Hematopoietic multipotent progenitor cell treated with erythropoietin and hydrocortisone succinate and interleukin-3 and kit ligand, for 4 days (in vitro differentiated cells): Measurements from ENCODE around the gene BEST2.
"Not testable (repeated sequence)": the region's sequence is repeated elsewhere in the genome, so short reads cannot be mapped to it uniquely, and the experiment has no call there.

Experiments
- DNase-seq: peaks from one replicate; pipeline ENCODE4 v3.0.0-alpha.2; 2015

BEST2 gene

DNA sequence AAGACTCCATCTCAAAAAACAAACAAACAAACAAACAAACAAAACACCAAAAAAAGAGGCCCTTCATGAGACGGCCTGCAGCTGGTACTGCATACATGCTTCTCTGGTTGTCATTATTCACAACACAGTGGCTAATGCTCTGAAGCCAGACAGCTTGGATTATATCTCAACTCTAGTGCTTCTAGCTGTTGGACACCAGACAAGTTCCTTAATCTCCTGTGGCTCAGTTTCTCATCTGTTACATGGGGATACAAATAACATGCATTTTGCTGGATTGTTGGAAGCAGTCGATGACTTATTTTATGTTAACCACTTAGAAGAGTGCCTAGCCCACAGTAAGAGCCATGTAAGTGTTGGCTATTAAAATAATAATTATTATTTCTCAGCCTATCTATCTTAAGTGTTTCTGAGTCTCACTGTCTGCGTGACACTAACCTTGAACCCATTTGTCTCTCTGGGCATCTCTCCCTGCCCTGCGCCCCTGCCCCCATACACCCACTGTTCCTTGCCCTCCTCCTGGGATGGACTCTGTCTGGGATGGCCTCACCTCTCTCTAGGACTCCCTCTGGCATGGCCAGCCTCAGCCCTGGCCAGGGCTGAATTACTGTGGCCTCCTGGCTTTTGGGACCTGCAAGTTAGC, 36.6 kb downstream of the BEST2 start:
- DNase-seq = peak; percentile 54

DNA sequence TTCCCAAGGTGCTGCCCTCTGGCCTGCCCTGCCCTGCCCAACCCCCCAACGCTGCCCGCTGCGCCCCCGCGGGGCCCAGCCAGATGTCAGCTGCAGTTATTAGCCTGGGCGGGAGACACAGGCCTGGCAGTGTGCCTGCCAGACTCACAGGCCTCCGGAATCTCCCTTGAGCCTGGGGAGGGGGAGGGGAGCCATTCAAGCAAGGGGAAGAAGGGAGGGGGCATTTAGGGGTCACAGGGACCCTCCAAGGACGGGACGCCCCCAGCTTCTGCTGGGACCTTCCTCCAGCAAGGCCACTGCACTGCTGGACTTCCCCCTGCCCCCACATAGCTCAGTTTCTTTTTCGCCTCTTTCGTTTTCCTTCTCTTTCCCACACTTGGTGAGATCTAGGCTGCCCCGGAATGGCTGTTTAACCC, 37.1 kb downstream of the BEST2 start:
- peak; percentile 93 for DNase-seq

DNA sequence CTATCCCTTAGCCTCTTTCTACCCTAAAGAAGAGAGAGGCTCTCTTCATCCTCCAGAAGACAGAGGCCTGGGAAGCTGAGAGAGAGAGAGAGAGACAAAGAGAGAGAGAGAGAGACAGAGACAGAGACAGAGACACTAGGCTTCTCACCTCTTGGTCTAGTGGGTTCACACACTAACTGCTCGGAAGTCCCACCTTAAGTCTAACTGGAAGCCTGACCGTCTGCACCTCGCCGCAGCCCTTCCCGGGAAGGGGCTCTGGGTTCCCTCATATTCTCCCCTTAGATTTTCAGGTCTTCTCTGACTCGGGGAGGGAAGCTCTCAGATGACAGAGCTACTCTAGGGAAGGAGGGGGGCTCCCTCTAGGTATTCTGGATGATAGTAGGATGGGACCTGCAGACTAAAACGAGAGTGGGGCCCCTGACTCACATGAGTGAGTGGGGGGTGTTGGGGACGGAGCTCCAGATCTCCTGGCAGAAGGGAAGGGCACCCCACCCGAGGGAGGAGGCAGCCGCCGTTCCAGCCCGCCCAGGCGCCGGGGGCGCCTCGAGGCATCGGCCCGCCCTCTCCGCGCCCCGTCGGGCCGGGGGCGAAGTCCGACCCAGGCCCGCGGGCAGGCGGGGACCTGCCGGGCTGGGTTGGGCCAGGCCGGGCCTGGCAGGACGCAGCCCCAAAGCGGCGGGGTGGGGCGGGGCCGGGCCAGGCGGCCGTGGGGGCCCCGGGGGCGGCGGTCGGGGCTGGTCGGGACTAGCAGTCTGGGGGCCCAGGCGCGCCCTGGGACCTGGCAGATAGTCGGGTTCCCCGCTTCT, 37.7 kb downstream of the BEST2 start:
- DNase-seq = no peak

DNA sequence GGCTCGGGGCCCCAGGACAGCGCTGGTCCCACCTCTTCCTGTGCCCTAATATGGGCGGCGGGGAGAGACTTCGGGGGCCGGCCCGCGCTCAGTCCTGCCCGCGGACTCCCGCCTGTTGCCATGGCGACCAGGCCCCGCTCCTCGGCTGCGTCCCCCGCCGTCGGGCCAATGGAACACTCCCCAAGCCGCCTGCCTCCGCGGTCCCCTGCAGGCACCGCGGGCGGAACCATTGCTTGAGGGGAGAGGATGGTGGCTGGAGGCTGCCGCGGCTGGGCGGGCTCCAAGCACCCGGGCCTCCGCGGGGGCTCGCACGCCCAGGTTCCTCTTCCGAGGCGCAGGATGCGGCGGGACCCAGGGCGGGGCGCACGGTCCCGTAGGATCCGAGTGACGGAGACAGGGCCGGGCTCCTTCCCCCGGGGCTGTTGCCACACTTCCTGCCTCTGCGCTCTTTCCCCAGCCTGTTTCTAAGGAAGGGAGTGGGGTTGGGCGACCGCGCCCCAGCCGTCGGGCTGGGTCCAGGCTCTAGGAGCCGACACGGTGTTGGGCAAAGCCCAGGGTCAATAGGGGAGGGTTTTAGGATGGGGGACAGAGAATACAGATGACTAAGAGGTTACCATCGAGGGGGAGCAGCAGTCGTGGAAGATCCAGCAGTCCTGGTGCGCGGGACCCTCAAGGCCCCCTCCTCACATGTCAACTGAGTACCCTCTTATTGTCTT, 38.5 kb downstream of the BEST2 start:
- DNase-seq = peak; percentile 99

DNA sequence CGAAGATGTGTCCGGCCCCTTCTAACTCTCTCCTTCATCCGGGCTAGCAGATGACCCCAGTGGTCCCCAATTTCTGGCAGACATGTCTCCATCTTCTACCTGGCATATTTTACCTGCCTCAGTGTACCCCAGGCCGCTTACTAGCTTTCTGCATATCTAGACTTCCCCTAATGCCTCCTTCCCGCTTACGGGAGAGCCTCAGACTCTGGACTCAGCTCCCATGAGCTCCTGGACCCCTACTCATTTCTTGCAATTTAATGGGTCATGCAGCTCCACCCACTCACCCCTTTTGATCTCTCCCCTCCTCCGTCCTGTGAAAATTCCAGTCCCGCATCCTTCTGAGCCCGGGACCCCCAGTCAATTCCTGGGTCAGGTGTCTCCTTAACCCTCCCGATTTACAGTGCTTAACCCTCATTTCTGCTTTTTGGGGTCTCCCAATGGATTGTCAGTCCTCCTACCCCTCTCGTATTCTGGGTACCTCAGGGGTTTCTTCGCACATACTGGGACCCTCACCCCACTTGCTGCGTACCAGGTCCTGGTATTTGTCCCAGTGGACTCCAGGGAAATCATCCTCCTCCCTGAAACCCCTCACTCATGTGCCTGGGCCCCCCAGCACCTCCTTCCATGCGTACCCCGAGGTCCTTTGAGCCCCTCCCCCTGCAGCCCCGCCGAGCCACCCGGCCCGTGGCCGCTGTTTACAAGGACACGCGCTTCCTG, 39.2 kb downstream of the BEST2 start:
- DNase-seq = peak; percentile 24

DNA sequence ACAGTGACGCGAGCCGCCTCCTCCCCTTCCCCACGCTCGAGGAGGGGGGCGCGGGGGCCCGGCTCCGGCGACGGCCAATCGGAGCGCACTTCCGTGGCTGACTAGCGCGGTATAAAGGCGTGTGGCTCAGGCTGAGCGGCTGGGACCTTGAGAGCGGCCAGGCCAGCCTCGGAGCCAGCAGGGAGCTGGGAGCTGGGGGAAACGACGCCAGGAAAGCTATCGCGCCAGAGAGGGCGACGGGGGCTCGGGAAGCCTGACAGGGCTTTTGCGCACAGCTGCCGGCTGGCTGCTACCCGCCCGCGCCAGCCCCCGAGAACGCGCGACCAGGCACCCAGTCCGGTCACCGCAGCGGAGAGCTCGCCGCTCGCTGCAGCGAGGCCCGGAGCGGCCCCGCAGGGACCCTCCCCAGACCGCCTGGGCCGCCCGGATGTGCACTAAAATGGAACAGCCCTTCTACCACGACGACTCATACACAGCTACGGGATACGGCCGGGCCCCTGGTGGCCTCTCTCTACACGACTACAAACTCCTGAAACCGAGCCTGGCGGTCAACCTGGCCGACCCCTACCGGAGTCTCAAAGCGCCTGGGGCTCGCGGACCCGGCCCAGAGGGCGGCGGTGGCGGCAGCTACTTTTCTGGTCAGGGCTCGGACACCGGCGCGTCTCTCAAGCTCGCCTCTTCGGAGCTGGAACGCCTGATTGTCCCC, 39.9 kb downstream of the BEST2 start, which contains the start of gene JUNB:
Gene JUNB, plus strand, starts transcription at position 142 of the 706 bp plus-strand sequence. Its CDS starts 286 bp downstream, at position 428.
- DNase-seq = peak; percentile 98

DNA sequence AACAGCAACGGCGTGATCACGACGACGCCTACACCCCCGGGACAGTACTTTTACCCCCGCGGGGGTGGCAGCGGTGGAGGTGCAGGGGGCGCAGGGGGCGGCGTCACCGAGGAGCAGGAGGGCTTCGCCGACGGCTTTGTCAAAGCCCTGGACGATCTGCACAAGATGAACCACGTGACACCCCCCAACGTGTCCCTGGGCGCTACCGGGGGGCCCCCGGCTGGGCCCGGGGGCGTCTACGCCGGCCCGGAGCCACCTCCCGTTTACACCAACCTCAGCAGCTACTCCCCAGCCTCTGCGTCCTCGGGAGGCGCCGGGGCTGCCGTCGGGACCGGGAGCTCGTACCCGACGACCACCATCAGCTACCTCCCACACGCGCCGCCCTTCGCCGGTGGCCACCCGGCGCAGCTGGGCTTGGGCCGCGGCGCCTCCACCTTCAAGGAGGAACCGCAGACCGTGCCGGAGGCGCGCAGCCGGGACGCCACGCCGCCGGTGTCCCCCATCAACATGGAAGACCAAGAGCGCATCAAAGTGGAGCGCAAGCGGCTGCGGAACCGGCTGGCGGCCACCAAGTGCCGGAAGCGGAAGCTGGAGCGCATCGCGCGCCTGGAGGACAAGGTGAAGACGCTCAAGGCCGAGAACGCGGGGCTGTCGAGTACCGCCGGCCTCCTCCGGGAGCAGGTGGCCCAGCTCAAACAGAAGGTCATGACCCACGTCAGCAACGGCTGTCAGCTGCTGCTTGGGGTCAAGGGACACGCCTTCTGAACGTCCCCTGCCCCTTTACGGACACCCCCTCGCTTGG, 40.7 kb downstream of the BEST2 start:
- DNase-seq = peak; percentile 90

DNA sequence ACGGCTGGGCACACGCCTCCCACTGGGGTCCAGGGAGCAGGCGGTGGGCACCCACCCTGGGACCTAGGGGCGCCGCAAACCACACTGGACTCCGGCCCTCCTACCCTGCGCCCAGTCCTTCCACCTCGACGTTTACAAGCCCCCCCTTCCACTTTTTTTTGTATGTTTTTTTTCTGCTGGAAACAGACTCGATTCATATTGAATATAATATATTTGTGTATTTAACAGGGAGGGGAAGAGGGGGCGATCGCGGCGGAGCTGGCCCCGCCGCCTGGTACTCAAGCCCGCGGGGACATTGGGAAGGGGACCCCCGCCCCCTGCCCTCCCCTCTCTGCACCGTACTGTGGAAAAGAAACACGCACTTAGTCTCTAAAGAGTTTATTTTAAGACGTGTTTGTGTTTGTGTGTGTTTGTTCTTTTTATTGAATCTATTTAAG, 41.3 kb downstream of the BEST2 start:
- peak; percentile 32 for DNase-seq

DNA sequence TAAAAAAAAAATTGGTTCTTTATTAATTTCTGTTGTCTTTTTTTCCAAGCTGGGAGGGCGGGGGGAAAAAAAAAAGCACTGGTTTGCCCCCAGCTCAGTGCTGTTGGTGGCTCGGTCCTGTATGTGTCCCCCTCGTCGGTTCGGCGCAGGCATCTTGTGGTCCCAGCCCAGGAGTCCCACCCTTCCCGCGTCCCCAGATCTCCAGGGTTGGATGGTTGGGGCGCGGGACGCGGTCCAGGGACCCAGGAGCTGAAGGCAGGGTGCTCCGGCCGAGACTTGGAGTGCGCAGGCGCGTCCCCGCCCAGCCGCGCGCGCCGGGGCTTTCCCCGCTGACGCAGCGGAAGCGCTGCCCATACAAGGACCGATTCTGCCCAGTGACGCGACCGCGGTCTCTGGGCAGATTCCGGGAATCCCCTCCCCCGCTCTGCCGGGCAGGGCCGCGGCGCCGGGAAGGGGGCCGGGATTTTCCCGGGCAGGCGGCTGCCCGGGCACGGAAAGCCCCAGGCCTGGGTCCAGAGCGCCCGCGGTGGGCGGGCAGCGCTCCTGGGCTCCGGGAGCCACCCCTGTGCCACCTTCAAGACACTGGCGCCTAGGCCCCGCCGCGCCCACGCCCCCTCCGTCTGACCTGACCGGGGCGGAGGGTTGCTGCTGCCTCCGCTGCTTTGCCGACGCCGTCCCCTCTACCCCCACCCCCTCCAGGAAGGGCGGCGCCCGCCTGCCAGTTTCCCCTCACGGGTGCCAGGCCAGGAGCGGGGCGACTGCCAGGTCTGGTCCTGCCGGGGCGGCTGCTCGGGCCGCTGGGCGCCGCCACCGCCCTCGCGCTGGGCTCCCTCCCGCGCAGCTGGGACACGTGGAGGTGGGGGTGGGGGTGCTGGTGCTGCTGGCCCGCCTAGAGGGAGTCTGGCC, 42.0 kb downstream of the BEST2 start:
- peak; percentile 95 for DNase-seq

DNA sequence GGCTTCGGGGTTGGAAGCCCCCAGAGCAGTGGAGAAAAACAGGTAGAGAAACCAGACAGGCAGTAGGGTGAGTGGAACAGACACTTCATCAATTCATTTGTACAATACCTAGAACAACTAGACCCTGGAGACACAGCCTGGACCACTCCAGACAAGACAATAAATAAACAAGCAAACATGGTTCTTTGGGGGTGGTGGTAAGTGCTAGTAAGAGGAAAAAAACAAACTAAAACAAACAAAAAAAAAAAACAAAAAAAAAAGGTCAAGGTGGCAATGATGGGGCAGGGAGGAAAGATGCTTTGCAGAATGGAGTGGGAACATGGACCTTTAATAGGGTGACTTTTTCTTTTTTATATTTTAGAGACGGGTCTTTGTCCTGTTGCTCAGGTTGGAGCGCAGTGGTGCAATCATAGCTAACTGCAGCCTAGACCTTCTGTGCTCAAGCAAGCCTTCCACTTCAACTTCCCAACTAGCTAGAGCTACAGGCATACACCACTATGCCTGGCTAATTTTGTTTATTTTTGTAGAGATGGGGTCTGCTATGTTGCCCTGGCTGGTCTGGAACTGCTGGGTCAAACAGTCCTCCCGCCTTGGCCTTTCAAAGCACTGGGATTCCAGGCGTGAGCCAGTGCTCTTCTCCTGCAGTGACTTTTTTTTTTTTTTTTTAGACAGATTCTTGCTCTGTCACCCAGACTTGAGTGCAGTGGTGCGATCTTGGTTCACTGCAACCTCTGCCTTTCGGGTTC, 42.8 kb downstream of the BEST2 start:
- DNase-seq = peak; percentile 29

DNA sequence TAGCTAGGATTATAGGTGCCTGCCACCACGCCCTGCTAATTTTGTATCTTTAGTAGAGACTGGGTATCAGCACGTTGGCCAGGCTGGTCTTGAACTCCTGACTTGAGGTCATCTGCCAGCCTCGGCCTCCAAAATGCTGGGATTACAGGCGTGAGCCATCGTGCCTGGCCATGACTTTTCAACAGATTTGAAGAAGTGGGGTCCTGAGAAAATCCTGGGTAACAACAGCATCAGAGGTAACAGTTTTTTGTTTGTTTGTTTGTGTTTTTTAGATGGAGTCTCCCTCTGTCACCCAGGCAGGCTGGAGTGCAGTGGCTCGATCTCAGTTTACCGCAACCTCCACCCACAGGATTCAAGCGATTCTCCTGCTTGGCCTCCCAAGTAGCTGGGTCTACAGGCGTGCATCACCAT, 43.4 kb downstream of the BEST2 start:
- DNase-seq = no peak

DNA sequence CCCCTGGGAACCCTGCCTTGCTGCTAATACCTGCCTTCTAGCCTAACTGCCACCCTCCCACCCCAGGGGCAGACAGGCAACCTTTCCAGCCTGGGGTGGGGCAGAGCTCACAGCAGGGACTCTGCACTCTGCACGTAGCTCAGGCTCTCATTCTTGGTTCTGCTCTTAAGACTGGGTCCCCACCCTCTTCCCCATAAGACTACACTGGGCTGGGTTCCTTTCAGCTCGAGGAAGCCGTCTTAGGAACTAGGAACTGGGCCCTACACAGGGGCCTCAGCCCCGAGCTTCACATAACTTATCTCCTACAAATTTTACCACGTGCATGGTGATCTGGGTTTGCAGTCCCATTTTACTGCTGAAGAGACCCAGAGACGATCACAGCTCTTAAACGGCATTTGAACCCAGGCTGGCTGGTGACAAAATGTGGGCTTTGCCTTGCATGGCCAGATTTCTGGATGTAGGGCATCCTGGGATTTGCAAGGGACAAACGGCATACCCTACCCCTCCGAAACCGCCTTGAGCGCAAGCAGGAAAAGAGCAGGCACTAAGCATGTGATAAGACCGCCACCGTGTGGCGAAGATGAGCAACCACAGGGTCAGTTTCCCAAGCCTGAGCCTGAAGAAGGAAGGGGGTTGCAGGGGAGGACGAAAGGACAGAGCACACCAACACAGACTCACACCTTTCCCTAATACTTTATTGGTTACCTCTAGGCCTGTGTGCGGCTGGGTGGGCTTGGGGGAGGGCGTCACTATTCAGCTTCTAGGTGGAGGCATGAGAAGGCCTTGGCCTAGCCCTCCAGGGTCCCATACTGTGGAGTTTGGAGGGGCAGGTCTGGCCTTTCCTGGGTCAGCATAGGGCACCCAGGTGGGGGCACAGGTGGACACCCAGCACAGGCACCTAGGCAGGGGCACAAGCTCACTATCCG, 44.8 kb downstream of the BEST2 start:
- peak; percentile 92 for DNase-seq

DNA sequence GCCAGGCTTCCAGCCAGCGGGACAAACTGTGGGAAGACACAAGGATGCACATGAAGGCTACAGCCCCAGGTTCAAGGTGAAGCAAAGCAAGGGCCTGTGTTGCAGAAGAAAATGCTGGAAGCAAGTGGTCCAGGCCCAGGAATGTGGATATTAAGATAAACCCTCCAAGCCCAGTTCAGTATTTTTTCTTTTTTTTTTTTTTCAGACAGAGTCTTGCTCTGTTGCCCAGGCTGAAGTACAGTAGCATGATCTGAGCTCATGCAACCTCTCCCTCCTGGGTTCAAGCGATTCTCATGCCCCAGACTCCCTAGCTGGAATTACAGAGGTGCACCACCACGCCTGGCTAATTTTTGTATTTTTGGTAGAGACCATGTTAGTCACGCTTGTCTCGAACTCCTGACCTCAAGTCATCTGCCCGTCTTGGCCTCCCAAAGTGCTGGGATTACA, 45.6 kb downstream of the BEST2 start:
- DNase-seq = no peak

DNA sequence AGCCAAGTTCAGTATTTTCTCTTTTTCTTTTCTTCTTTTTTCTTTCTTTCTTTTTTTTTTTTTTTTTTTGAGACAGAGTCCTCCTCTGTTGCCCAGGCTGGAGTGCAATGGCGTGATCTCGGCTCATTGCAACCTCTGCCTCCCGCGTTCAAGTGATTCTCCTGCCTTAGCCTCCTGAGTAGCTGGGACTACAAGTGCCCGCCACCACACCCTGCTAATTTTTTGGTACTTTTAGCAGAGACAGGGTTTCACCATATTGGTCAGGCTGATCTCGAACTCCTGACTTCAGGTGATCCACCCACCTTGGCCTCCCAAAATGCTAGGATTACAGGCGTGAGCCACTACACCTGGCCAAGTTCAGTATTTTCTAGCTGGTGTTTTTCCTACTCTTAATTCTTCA, 46.0 kb downstream of the BEST2 start:
- DNase-seq = not testable (repeated sequence)

DNA sequence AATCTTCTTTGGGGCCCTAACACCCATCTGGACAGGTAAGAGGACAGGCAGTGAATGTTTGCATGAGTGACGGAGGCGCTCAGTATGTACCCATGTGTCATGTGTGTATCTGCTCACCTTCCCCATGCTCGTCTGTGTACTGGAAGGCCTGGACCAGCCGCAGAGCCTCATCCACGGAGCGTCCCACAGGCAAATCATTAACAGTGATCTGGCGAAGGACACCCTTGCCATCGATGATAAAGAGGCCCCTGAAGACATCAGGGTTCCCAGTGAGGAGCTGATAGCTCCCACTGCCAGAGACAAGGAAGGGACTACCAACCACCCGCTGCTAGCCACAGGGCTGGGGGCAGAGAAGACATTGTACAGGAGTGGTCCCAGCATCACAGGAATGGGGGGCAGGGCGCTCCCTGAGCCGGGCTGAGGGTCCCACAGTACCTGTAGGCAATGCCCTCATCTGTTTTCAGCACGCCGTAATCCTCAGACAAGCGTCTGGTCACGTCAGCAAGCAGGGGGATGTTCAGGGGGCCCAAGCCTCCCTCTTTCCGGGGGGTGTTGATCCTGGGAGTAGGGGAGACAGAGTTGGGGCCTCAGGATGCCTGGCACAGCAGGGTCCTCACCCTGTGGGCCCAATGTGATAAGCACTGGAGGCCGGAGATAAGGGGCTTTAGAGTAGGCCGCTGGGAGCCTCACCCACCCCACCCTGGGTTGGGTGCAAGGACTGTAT, 48.3 kb downstream of the BEST2 start:
- peak; percentile 66 for DNase-seq

DNA sequence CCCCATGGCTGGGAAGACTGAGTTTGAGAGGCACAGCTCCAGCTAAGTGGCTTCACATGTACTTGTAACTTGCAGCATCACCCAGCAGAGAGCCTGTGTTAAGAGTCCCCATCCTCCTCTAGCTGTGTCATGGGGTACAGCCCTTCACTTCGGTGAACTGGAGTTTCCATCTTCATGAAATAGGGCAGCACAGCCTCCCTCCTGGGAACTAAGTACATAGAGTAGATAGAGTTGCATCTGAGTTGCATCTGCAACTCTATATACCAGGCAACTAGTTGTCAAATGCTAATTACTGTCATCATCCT, 48.8 kb downstream of the BEST2 start:
- DNase-seq = no peak

DNA sequence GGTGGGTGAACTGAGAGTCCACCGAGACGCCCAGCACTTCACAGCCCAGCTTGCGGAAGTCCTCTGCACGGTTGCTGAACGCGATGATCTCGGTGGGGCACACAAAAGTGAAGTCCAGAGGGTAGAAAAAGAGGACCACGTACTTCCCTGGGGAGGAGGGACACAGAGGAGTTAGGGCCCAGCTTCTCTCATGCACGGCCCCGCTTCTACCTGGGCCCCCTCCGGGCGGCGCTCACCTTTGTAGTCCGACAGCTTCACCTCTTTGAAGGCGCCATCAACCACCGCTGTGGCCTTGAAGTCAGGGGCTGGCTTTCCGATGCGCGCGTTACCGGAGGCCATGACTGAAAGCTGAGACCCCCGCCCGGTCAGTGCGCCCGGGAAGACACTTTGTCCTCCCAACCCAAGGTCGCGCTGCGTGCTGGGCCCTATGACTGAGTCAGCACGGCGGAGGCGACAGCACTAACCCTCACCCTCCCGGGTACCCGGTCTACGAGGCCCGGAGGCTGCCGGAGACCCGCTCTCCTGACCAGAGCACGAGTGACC, 49.4 kb downstream of the BEST2 start:
- peak; percentile 37 for DNase-seq
